ENCODE data around the gene KCNIP1.

DNA sequence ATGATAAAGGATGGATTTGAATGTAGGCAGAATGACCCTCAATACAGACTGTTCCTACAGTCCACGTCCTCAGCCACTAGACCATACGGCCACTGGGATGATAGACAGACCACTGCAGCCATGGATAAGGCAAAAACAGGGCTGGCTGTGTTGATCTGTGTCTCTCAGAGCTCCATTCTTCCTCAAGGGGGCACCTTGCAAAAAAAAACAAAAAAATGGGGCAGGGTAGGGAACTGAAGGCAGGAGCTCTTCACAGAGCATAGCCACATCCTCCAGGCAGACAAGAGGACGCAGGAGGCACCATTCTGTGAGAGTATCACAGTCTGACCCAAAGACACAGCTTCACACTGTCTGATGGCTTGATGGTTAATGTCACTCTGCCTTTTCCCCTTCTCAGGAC lies 218.5 kb downstream of the KCNIP1 start:
- TF ChIP-seq POLR2AphosphoS5 (IDR thresholded peaks at IDR 0.05; ENCODE audit: borderline replicate concordance, low read depth, low read length) (no peak), EZH2 (IDR thresholded peaks at IDR 0.05) (no peak), FOXP2 (optimal IDR thresholded peaks at IDR 0.05; ENCODE audit: control extremely low read depth, extremely low read length, insufficient read depth) (no peak)
